Liver (tissue), 2 donors: Measurements from ENCODE around the gene VWA5B2.

Experiments
- MAX ChIP-seq: IDR thresholded peaks from 2 replicates; pipeline ENCODE4 v1.6.1; 2016; ENCODE audit warnings: antibody characterized with exemption
- RAD21 ChIP-seq, 2 donors: IDR thresholded peaks; 2 replicates each; pipeline ENCODE4 v1.6.1; 2016; ENCODE audit warnings: antibody characterized with exemption in 2 of 2, mild to moderate bottlenecking in 2 of 2
- donor health status: healthy.

GRCh38 chr3:184229394-184230080 is at the start of gene VWA5B2:
- TF ChIP-seq RAD21 (IDR thresholded peaks at IDR 0.05), result no peak
- no peak for TF ChIP-seq MAX
